ENCODE data around the gene CCL26.
"Not testable (repeated sequence)": the region's sequence is repeated elsewhere in the genome, so short reads cannot be mapped to it uniquely, and the experiment has no call there.

CCL26 gene

DNA sequence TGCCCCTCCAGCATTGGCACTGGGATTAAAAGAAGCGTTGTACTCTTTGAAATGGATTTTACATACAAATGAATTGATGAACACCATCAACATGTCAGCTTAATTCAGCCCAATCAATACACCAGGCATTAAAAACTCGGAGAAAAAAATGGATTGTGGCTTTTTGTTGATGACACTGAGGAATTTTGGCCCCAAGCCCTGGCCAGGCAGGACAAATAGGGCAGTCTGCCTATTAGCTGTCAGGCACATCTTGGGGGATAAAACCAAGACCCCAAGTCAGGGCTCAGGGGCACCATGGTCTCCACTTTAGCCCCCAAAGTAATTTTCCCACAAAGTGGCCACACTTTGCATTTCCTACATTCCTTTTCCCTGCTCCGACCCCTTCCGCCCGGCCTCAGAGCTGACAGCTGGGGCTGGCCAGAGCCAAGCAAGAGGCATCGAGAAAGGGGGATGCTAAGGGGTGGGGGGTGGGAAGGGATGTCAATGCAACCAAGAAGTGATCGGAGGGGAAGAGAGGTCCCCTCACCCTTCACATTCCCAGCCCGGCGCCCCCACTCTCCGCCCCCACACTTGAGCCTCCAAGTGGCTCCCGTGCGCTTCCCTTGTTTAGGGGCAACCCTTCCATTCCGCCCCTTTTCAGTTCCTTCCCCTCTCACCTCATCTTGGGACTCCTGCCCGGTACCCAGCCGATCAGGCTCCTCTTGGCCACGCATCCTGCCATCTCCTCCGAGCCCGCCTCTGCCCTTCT, 34.0 kb downstream of the CCL26 start:
- DNase-seq: no peak

- DNase-seq: no peak
Measured at GRCh38 chr7:75735581-75736350, 36.2 kb downstream of the CCL26 start.

DNA sequence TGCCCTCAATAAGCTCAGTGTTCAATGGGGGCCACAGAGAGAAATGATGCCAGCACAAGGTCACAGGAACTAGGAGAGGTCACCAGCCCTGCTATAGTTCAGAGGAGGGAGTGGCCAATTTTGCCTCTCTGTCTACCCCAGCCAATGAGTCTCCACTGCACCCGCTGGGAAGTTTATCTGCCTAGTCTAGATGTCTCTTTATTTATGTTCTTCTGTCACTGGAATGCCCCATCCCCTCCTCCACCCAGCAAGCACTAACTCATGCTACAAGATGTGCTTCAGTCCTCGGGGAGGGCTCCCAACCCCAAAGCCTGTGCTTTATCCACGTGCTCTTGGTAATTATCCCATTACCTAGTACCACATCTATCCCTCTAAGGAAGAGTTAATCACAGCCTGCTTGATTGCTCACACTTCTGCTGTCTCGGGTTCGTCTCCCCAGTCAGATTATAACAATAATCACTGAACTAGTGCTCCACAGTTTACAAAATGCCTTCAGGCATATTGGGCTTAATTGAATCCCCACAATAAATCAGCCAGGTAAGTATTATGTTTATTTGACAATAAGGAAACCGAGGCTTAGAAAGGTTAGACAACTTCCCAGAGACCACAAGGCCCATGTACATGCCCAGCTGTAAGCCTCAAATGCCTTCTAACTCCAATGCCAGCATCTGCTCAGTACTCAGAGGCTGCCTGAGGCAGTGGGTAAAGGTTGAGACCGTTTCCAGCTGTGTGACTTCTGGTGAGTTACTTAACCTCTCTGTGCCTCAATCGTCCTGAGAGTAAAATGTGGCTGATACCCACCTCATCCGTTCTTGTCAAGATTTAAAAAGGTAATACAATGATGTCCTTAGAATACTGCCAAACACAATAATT, 37.2 kb downstream of the CCL26 start:
- DNase-seq: no peak

GRCh38 chr7:75732764-75733630, 39.0 kb downstream of the CCL26 start:
- no peak for DNase-seq

GRCh38 chr7:75732016-75732521, 39.9 kb downstream of the CCL26 start:
- no peak for DNase-seq

DNA sequence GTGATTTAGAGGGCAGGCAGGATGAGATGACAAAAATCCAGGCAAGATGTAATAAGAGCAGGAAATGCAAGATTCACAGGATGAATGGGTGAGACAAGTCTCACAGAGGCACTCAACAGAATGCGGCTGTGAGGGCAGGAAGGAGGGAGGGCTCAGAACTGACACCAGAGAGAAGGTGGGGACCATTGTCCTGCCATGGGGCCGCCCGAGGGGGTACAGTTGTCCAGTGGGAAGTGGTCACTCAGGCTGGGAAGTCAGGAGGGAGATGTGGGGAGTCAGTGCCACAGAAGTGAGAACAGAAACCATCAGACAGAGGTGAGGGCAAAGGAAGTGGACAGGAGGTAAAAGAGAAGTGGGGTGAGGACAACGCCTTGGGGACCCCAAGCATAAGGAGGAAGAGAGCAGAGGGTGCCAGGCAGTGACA, 42.1 kb downstream of the CCL26 start:
- DNase-seq: no peak

DNA sequence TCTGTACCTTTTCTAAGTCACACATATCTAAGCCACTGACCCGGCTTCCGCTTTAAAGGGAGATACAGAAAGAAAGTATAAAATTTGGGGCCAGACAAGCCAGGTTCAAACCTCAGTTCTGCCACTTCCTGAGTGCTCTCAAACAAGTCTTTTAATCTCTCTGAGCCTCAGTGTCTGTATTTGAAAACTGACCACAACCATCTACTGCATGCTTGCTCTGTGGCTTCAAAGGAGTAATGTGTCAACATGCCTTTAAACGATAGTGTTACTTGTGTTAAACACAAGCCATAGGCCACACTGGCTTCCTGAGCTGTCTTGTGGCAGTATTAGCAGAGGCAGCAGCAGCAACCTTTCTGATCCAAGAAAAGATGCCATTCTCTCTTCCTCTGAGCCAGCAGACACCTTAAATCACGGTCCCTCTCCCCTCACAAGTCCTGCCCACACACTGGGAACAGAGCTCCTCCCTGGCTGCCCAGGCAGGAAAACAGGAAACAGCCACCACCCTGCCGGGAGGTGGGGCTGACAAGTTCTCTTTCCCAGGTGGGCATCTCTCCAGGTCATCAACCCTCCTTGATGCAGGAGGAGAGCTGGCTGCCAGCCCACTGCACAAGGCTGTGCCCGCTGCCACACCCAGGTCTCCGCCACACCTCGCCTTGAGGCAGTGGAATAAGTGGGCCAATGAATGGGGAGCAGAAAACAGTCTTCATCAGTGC, 44.0 kb downstream of the CCL26 start:
- peak; percentile 18 for DNase-seq

DNA sequence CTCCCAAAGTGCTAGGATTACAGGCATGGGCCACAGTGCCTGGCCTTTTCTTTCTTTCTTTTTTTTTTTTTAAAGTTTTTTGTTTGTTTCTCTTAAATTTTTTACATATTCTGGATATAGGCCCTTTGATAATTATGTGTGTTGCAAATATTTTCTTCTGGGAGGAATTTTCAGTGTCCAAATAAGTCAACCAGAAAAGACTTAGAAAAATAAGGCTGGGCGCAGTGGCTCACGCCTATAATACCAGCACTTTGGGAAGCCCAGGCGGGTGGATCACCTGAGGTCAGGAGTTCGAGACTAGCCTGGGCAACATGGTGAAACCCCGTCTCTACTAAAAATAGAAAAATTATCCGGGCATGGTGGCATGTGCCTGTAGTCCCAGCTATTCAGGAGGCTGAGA, 44.7 kb downstream of the CCL26 start:
- not testable (repeated sequence) for DNase-seq

DNA sequence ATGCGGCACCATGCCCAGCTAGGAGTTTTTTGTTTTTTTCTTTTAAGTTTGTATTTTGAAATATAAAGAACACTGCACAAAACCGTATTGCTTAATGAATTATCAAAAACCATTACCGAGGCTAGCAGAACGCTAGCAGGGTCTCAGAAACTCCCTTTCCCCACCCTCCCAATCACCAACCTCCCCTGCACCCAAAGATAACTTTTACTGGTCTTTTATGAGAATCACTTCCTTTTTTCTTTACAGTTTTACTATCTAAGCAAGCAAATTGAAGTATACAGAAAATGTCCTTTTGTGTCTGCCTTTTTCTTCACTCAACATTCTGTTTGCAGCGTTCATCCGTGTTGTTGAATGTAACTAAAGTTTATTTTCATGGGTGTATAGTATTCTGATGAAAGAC, 46.7 kb downstream of the CCL26 start:
- DNase-seq: no peak

DNA sequence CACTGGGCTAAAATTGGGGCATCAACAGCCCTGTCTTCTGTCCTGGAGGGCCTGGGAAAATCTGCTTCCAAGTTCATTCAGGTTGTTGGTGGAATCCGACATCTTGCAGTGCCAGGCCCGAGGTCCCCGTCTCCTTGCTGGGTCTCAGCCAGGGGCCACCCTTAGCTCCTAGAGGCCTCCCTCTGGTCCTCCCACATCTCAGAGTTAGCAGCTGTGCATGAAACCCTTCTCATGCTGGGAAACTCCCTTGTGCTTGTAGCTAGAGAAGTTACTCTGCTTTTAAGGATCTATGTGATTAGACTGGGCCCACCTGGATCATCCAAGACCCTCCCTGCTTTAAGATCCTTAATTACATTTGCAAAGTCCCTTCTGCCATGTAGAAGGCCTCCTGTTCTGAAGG, 48.6 kb downstream of the CCL26 start:
- no peak for DNase-seq

DNA sequence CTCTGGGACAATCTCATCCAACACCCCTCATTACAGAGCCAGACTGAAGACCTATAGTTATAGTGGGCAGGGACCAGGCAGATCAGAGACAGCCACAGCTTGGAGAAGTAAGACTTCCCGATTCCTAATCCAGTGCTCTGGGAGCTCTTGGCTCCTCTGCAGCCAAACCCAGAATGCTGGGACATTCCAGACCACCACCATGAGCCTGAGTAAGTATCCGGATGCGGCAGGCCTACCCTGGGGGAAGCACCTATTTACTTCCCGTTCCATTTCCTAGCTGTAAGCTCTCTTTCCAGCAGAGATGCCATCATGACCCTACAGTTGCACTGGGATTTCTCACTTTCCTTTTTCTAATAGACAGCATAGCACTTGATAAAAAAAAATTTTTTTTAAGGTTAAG, 49.6 kb downstream of the CCL26 start:
- DNase-seq: no peak

DNA sequence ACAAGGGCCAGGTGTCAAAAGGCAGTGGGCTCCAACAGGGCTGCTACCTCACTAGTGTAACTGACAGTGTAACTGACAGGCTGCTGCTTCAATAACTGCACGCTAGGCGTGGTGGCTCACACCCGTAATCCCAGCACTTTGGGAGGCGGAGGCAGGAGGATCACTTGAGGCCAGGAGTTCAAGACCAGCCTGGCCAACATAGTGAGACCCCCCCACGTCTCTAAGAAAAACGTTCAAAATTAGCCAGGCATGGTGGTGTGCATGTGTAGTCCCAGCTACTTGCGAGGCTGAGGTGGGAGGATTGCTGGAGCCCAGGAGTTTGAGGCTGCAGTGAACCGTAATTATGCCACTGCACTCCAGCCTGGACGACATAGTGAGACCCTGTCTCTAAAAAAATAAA, 50.1 kb downstream of the CCL26 start:
- not testable (repeated sequence) for DNase-seq

DNA sequence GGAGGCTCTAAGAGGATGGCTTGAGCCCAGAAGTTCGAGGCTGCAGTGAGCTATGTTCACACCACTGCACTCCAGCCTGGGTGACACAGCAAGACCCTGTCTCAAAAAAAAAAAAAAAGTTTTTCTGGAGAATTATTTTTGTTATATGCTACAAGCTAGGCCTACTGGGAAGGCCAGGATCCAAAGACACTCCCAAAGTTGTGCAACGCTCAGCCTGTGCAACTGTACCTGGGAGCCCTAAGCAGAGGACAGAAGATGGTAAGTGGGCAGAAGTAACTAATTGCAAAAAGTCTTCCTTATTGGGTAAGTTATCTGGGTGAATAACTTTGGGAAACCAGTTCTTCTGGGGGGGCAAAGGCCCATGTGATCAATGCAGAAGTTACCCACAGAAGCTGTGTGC, 50.6 kb downstream of the CCL26 start:
- no peak for DNase-seq

GRCh38 chr7:75719626-75720025, 52.4 kb downstream of the CCL26 start:
- DNase-seq: no peak

Measured in activated T-cell treated with anti-CD3 and anti-CD28 coated beads, Interleukin-2, amount 50 U/mL, for 1 hour (primary cell).